Stimulated activated CD8-positive, alpha-beta memory T cell treated with anti-CD3 and anti-CD28 coated beads, Interleukin-7, amount 100 ng/mL, for 24 hours (primary cell): ENCODE measurements around the gene OR2D2.
"Not testable (repeated sequence)": the region's sequence is repeated elsewhere in the genome, so short reads cannot be mapped to it uniquely, and the experiment has no call there.

Source experiments
- DNase-seq: peaks from one replicate; pipeline ENCODE4 v3.0.0-alpha.2; 2020; ENCODE audit warnings: low read depth

Gene OR2D2, protein sequence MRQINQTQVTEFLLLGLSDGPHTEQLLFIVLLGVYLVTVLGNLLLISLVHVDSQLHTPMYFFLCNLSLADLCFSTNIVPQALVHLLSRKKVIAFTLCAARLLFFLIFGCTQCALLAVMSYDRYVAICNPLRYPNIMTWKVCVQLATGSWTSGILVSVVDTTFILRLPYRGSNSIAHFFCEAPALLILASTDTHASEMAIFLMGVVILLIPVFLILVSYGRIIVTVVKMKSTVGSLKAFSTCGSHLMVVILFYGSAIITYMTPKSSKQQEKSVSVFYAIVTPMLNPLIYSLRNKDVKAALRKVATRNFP

DNA sequence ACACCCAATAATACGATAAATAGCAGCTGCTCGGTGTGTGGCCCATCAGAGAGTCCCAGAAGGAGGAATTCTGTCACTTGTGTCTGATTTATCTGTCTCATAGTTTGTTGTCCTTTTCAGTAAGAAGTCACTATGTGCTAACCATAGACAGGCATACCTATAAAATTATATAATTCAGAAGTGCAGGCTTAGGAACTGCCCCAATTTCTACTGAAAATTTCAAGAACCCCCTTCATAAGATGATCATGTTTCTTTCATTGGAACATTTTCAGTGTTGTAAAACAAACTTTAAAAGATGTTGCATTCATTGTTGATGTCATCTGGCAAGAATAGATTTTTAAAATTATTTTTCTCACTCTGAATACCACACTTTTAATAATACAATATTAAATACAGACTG lies at the start of gene OR2D2:
Gene OR2D2, minus strand, starts transcription at position 101 of the 400 bp plus-strand sequence. Its CDS starts 0 bp downstream, at position 101.
- DNase-seq = no peak

DNA sequence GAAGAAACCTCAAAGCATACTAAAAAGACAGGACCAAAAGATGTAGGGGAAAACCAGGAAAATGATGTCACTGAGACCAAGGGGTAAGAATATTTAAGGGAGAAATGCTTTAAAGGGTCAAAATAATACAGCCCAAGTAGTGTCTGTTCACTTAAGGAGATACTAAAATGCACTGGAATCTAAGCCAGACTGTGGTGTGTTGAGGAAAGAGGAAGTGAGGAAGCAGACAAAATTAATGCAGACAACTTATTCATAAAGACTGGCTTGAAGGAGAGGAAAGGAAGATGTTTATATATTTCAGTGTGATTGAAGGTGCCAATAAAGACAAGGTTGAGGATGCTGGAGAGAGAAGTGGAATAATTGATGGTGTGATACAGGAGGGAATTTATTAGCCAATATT lies 49.7 kb upstream of the OR2D2 start:
- no peak for DNase-seq

DNA sequence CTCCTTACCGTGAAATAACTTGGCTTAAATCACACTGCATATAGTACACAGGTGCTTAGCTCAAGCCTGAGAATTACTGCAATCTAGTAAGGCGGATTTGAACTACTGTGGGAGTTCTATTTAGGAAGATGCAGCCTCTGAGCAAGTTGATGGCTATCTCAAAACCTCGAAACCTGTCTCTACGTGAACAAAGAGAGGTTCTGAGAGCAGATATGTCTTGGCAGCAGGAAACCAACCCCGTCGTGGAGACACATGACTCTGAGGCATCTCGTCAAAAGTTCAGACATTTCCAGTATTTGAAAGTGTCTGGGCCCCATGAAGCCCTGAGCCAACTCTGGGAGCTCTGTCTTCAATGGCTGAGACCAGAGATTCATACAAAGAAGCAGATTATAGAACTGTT lies 39.8 kb upstream of the OR2D2 start:
- DNase-seq = no peak

DNA sequence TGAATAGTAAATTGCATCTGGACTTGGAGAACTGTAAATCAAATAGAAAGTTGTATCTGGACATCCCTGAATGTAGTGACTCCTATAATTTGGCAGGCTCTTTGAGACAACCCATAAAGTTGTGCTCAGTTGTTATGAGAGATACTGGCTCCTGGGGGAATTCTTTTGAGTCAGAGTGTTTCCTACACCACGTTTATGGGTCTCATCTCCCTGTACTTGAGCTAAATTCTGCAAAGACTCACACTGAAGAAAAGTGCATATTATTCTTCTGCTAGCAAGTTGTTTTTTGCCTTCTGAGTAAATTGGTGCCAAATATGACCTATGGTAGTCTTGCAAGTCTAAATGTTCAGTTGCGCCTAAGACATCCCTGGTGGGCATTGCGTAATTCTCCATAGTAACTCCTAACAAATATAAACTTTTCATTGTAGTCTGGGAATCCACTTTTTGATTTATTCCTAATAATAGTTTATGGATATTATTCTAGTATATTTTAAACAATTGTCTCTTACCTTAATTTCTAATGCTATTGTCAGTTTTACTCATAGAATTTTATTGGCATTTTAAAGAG lies 38.9 kb upstream of the OR2D2 start:
- DNase-seq = no peak

DNA sequence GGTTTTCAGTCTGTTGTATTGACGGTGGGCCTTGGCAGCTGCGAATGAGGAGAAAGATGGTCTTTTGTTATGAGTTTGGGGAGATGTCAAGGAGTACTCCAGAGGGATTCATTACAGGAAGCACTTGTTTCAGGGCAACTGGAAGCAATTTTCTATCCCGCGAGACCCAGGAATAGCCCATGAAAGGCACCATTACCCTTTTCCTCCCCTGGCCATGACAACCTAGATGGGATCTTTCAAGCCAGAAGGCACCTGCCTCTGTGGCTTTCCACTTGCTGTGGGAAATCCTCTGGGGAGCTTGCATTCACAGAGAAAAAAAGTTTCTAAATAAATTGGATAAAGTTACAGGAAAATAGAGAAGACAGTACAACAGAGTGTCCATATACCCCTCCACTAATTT lies 36.6 kb upstream of the OR2D2 start:
- no peak for DNase-seq

DNA sequence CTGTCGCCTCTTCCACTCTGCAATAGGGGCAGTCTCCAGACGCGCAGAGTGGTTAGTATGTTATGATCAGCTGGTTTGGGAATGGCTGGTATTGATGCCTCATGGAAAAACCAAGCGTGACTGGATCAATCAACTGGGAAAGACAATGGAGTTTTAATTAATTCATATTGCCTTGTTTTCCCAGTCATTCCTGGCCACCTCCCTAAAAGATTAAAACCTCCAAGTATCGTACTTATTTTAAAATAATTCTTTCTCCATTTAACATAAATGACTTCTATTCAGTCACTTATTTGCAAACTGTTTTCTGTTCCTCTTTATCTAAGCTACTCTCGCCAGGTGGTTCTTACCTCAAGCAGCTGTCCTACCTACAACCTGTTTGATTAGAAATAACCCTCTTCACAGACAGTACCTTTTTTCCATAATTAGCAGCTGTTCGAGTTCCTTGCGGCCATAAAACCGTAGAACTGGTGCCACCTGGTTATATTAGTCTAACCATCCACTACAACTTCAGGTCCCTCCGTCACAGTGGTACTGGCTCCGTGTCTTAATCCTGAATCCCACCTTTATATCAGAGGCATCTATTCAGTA lies 34.8 kb upstream of the OR2D2 start:
- no peak for DNase-seq

DNA sequence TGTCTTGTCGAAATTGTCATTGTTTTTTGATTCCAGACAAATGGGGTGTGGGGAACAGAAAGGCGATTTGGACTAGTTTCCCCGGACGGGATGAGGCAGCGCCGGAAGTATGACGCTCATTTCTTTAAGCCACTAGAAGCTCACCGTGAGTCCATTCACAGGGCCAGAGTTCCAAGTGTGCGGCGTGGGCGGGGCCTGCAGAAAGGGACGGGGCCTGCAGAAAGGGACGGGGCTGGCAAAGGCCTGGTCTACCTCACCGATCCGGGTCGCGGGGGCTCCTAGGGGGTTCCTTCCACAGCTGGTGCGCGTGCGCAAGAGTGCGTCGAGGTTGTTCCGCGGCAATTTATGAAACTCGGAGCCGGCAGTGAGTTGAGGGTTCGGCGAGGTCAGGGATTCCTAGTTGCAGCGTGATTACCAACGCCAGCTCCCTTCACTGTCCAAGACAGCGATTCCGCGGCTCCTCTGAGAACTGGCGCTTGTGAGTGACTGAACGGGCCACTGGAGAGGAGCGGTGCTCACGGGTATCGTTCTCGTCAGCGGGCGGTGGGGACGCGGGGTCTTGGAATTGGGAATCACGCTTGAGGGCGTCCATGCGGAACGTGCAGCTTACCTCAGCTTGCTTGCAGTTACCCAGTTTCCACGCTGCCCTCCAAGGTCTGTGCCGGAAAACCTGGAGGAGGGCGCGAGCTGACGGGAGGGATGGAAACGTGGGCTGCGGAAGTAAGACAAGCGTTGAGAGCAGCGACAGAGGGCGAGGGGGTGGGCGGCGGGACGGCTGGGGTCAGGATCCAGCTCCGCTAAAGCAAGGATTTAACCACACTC lies 34.1 kb upstream of the OR2D2 start, which contains the start of gene ZNF215:
Gene ZNF215, plus strand, starts transcription at position 219 of the 822 bp plus-strand sequence. CDS start 5,847 bp downstream, outside the sequence.
- DNase-seq = peak; percentile 4

DNA sequence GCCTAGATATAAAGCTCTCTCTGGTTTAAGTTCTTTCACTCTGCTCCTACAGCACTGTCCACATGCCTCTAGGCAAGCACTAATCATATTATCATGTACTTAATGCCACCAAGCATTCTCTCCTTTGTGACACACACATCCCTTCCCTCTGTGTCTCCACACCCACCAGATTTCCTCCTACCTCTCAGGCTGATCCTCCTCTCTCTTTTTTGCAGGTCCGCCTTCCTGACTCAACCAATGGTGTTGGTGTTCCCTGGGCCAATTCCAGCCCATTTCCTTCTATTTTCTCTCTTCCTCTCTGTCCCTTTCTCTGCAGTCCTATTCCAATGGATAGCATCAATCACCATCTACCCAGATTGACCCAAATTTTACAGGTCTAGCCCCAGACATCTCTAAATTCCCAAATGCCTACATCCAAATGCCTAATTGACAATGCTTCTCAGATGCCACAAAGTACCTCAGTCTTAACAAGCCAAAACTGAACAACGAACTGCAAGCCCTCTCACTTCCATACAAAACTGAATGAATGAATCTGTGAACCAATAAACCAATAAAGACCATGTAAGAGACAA lies 33.4 kb upstream of the OR2D2 start:
- DNase-seq = no peak

DNA sequence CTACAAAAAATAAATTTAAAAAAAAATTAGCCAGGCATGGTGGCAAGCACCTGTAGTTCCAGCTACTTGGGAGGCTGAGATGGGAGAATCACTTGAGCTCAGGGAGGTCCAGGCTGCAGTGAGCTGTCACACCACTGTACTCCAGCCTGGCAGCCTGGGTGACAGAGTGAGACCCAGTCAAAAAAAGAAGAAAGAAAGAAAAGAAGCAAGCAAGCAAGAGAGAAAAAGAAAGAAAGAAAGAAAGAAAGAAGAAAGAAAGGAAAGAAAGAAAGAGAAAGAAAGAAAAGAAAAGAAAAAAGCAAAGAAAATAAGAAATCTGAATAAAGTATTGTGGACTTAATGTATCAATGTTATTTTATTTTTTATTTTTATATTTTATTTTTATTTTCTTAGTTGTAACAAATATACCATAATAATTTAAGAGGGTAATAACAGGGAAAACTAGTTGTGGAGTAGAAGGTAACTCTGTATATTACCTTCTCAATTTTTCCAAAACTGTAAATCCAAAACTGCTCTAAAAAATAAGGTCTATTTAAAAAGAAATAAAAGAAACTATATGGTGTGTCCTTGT lies 32.8 kb upstream of the OR2D2 start:
- DNase-seq = no peak

DNA sequence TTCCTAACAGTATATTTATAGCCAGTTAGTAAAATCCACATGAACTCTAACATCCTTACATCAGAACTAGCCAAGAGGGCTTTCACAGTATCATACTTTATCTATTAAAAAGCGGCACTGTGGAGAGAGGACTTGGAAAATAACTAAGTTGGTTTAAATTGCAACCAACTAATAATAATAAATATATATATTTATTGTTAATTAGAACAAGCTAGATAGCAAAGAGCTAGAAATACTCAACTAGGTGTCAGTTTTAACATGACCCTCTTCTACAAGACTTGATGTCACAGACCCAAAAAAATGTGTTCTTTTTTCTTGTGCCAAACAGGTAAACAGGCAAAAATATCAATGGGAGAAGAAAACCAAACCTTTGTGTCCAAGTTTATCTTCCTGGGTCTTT lies 28.4 kb upstream of the OR2D2 start, which contains the start of gene OR2D3:
Gene OR2D3, plus strand, starts transcription at position 301 of the 400 bp plus-strand sequence. Its CDS starts 0 bp downstream, at position 301.
- no peak for DNase-seq

DNA sequence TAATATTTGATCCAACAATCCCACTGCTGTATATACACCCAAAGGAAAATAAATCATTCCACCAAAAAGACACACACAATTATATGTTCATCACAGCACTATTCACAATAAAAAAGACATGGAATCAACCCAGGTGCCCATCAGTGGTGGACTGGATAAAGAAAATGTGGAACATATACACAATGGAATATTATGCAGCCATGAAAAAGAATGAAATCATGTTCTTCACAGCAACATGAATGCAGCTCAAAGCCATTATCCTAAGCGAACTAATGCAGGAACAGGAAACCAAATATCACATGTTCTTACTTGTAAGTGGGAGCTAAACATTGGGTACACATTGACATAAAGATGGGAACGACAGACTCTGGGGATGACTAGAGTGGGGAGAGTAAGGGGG lies 27.4 kb upstream of the OR2D2 start:
- DNase-seq = no peak

DNA sequence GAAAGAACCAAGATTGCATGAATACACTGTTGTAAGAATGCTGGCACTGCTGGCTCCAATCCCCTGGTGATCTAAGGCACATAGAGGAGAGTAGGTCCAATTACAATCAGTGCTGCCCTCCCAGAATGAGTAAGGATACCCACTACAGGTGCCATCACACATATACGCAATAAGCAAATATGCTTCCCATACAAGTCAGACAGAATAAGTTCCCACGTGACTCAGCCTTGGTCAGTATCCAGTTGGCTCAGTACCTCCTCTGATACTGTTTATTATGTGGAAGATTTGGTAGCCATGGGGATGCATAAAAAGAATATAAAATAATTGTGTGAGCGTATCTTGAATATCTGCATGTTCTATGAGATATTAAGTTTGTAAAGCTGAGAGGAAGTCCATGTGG lies 19.6 kb upstream of the OR2D2 start:
- no peak for DNase-seq

DNA sequence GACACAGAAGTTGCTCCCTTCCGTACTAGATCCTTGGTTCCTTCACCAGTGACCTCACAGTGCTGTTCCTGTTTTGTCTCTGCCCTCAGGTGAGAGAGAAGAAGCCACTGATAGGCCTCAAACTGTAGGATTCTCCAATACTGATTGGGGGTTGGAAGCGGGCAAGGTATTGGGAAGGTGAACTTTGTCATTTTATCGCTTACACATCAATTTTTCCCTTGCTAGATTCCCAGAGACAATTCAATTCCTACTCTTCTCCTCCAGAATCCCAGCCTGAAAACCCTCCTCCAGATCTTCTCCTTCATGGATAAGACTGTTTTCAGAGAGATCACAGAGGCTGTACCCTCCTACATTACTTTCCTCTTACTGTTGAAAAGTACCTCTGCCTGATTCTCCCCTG lies 19.1 kb upstream of the OR2D2 start:
- DNase-seq = no peak

DNA sequence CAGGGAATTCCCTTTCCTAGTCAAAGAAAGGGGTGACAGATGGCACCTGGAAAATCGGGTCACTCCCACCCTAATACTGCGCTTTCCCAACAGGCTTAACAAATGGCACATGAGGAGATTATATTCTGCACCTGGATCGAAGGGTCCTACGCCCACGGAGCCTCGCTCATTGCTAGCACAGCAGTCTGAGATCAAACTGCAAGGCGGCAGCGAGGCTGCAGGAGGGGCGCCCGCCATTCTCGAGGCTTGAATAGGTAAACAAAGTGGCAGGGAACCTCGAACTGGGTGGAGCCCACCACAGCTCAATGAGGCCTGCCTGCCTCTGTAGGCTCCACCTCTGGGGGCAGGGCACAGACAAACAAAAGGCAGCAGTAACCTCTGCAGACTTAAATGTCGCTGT lies 12.5 kb upstream of the OR2D2 start:
- DNase-seq = not testable (repeated sequence)

DNA sequence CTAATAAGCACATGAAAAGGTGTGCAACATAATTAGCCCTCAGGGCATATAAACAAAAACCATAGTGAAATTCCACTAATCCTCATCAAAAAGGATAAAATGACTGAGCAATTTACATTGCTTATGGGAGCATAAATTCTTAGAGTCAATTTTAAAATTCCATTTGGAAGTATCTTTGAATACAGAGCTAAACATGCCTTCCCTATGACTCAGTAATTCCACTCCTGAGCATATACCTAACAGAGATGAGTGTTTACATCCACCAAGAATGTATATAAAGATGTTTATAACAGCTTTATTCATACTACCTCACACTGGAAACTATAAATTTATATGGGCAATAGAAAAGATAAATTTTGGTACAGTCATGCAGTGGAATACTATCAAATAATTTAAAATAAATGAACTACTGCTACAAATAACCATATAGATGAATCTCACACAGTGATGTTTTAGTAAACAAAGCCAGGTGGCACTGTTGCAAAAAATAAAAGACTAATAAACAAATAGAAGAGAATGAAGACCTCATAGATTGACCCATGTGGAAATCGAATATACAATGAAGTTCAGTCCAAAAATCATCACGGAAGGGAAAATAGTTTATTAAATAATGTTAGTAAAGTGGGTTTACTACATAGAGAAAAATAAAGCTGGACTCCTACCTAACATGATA lies 8.2 kb upstream of the OR2D2 start:
- no peak for DNase-seq

DNA sequence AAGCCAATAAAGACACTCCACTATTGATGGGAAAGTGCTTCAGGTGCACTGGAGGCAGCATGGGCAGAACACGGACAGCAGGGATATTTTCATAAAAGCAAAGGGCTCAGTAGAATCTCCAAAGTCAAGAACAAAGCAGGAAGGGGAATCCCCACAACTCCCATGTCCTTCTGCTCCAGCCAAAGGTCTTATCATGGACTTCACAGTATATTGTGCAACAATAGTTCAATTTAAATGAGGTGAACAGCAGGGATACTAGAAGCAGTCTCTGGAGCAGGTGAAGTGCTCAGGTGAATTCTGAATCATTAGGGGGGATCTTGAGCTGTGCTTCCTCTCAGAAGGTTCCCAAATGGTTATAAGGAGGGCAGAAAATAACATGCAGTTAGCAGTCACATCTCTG lies 6.6 kb upstream of the OR2D2 start:
- DNase-seq = no peak

DNA sequence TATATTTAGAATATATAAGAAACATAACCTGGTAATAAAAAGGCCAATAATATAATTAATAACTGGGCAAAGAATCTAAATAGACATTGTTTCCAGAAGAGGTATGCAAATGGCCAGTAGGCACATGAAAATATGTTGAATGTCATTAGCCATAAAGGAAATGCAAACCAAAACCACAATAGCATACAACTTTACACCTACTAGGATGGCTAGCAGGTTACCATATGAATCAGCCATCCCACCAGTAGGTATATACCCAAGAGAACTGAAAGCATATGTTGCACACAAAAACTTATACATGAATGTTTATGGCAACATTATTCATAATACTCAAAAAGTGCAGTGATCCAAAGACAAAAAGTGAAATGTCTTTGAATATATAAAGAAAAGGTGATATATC lies 2.7 kb upstream of the OR2D2 start:
- DNase-seq = no peak

DNA sequence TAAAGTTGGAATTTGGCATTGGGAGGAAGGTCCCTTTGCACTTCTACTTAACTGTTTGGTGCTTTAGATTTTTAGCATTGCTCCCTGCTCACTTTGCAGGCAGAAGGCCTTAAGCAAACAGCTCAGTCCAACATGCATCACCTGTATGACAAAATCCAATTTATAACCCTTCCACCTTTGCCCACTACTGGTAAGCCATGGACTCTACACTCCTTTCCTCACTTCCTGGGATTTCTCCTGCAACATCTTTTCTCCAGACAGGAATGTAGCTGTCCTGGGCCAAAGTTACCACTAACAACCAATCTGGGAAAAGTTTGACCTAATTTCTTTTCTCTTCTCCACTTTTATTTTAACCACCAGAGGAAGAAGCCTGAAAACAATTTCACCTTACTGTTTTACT lies 1.8 kb upstream of the OR2D2 start:
- DNase-seq = no peak

DNA sequence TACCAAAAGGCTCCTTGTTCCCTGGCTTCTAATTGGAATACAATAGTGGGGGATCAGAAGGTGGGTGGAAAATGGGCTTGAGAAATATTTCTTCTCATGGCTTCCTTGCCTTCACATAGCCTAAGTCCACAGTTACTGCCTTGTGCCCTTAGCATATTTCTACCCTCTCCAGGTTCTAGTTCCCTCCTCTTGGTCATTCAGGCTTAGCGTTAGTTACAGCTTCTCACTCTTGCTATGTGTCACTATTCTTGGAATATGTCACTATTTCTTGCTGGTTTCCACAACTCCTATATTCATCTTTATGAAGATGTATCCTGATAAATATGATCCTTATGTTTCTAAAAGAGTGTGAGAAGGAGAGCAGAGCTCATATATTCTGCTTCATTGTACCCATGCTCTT lies 2.5 kb downstream of the OR2D2 start:
- no peak for DNase-seq

DNA sequence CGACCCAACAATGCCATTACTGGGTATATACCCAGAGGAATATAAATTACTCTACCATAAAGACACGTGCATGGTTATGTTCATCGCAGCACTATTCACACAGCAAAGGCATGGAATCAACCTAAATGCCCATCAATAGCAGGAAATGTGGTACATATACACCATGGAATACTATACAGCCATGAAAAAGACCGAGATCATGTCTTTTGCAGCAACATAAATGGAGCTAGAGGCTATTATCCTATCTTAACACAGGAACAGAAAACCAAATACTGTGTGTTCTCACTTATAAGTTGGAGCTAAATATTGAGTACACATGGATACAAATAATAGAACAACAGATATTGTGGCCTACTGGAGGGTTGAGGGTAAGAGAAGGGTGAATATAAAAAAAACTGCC lies 3.5 kb downstream of the OR2D2 start:
- no peak for DNase-seq

DNA sequence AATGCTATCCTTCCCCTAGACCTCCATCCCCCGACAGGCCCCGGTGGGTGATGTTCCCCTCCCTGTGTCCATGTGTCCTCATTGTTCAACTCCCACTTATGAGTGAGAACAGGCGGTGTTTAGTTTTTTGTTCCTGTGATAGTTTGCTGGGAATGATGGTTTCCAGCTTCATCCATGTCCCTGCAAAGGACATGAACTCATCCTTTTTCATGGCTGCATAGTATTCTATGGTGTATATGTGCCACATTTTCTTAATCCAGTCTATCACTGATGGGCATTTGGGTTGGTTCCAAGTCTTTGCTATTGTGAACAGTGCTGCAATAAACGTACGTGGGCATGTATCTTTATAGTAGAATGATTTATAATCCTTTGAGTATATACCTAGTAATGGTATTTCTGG lies 4.6 kb downstream of the OR2D2 start:
- not testable (repeated sequence) for DNase-seq
